ENCODE data around the gene PRRX1.

PRRX1 gene

DNA sequence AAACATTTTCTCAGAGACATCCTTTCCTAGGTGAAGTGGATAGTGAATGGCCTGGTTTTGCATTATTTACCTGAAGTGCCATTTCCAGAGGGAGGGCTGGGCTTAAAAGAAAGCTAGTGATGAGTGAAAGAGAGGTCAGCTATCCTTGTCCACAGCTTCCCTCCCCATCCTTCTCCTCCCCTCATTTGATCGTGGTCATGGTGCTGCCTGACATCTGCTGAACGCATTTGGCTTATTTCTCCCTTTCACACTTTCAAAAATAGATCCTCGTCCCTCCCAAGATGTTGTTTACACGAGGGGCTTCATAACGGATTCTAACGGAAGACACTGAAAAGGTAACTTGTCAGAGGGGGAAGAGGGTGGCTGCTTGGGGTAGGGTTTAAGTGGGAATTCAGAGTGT is 66.1 kb downstream of the PRRX1 start:
- no peak for TF ChIP-seq GATA1 (IDR thresholded peaks at IDR 0.05; ENCODE audit: low read depth, low read length)
- TF ChIP-seq POLR2A (IDR thresholded peaks at IDR 0.05; ENCODE audit: low read length) = no peak
- no peak for DNase-seq

- no peak for DNase-seq
- TF ChIP-seq GATA1 (IDR thresholded peaks at IDR 0.05; ENCODE audit: low read depth, low read length) = no peak
- no peak for TF ChIP-seq POLR2A (IDR thresholded peaks at IDR 0.05; ENCODE audit: low read length)
Observed at GRCh38 chr1:170730438-170730837, 66.5 kb downstream of the PRRX1 start.

GRCh38 chr1:170731566-170732251 is 67.8 kb downstream of the PRRX1 start:
- TF ChIP-seq GATA1 (IDR thresholded peaks at IDR 0.05; ENCODE audit: low read depth, low read length) (no peak), POLR2A (IDR thresholded peaks at IDR 0.05; ENCODE audit: low read length) (no peak)
- DNase-seq = no peak

DNA sequence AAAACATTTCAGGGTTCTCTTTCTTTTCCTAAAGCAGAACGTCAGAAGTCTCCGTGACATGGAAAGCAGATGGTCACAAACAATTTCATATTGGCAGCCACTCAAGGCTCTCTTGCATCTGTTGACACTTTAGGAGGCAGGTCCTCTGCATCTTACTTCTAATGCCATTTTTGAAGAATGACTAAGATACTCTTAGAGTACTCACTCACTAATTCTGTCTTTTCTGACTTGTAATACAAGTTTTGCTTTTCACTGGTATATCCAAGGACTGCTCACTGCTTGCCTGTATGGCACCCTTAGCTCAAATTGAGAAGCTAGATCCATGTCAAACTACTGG is 68.3 kb downstream of the PRRX1 start:
- DNase-seq = no peak
- no peak for TF ChIP-seq GATA1 (IDR thresholded peaks at IDR 0.05; ENCODE audit: low read depth, low read length)
- TF ChIP-seq POLR2A (IDR thresholded peaks at IDR 0.05; ENCODE audit: low read length) = no peak

- no peak for DNase-seq
- TF ChIP-seq POLR2A (IDR thresholded peaks at IDR 0.05; ENCODE audit: low read length) = no peak
- no peak for TF ChIP-seq GATA1 (IDR thresholded peaks at IDR 0.05; ENCODE audit: low read depth, low read length)
Observed at GRCh38 chr1:170734412-170735175, 70.7 kb downstream of the PRRX1 start.

DNA sequence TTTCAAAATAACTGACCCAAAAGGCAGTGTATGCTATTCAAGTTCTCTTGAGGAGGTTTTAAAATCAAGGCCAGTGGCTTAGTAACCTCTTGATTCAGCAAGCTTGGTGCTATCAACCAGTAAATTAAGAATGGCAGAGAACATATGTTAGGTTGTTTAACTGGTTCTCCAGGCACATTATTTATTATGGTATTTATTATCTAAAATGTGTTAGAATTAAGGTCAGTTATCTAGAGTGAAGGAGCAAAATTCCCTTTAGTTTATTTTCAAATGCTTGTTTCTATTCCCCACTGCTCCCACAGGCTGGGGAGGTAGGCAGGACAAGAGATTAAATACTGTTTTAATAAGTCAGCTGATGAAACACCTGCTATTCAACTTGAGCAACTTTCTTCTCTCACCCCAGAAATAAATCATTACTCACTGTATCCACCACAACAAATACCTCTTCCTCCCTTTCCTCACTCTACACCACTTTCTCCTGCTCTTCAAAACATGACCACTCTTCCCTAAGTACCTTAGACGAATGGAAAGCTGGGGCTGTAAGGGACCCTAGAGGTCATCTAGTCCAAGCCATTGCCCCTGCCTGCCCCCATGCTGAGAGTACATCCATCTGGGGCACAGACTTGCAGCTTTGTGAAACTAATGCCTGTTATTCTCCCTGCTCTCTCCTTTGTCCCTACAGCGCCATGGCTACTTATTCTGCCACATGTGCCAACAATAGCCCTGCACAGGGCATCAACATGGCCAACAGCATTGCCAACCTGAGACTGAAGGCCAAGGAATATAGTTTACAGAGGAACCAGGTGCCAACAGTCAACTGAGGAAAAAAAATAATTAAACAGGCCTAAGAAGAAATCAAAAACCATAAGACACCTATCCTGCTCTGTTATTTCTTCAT is 71.7 kb downstream of the PRRX1 start:
- no peak for TF ChIP-seq POLR2A (IDR thresholded peaks at IDR 0.05; ENCODE audit: low read length)
- no peak for TF ChIP-seq GATA1 (IDR thresholded peaks at IDR 0.05; ENCODE audit: low read depth, low read length)
- DNase-seq = no peak

GRCh38 chr1:170739803-170740202 is 75.9 kb downstream of the PRRX1 start:
- TF ChIP-seq POLR2A (IDR thresholded peaks at IDR 0.05; ENCODE audit: low read length) = no peak
- no peak for DNase-seq

- no peak for DNase-seq
- TF ChIP-seq POLR2A (IDR thresholded peaks at IDR 0.05; ENCODE audit: low read length) (no peak), GATA1 (IDR thresholded peaks at IDR 0.05; ENCODE audit: low read depth, low read length) (no peak)
Observed at GRCh38 chr1:170741678-170742077, 77.7 kb downstream of the PRRX1 start.

- TF ChIP-seq GATA1 (IDR thresholded peaks at IDR 0.05; ENCODE audit: low read depth, low read length) (no peak), POLR2A (IDR thresholded peaks at IDR 0.05; ENCODE audit: low read length) (no peak)
- no peak for DNase-seq
Observed at GRCh38 chr1:170742600-170742999, 78.7 kb downstream of the PRRX1 start.

DNA sequence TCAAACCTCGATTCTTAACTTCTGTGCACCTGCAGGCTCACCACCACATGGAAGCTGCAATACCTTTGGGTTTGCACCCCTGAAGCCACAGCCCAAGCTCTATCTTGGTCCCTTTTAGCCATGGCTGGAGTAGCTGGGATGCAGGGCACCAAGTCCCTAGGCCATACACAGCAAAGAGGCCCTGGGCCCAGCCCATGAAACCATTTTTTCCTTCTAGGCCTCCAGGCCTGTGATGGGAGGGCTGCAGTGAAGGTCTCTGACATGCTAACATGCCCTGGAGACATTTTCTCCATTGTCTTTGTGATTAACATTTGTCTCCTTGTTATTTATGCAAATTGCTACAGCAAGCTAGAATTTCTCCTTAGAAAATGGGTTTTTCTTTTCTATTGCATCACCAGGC is 79.2 kb downstream of the PRRX1 start:
- no peak for TF ChIP-seq POLR2A (IDR thresholded peaks at IDR 0.05; ENCODE audit: low read length)
- TF ChIP-seq GATA1 (IDR thresholded peaks at IDR 0.05; ENCODE audit: low read depth, low read length) = no peak

DNA sequence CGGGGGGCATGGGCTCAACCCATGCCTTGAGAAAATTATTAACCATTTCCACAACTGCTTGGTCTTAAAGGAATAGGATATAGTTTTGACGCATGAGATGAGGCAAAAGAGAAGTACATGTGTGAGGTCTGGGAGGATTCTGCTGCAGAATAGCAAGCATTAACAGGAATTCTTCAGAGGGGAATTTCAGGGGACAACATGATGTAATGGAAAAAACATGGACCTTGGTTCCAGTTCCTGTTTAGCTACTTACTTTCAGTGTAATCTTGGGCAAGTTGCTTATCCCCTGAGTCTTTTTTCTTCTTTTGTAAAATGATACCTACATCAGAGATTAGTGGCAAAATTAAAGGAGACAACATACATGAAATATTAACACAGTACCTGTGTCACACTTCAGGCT is 85.6 kb downstream of the PRRX1 start:
- TF ChIP-seq GATA1 (IDR thresholded peaks at IDR 0.05; ENCODE audit: low read depth, low read length) = no peak
- TF ChIP-seq POLR2A (IDR thresholded peaks at IDR 0.05; ENCODE audit: low read length) = no peak
- DNase-seq = no peak

More for the DNA sequence above, 79.2 kb downstream of the PRRX1 start:
- DNase-seq = no peak

DNA sequence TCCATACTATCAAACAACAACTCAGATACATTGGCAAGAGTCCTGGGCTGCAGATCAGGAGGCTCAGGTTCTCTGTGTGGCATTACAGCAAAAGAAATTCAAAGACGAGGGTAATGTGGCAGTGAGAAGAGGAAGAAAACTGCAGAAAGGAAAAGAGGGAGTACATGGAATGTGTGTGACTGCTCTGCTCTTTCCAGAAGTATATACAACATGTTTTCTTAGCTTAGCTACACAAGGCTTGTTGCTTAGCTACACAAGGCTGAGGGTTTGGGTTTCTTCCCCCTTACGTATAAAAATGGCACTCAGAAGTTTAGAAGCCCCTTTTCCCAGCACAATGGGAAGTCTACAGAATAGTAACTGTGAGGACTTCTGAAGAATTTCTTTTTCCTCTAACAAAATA is 86.0 kb downstream of the PRRX1 start:
- TF ChIP-seq GATA1 (IDR thresholded peaks at IDR 0.05; ENCODE audit: low read depth, low read length) = no peak
- TF ChIP-seq POLR2A (IDR thresholded peaks at IDR 0.05; ENCODE audit: low read length) = no peak

DNA sequence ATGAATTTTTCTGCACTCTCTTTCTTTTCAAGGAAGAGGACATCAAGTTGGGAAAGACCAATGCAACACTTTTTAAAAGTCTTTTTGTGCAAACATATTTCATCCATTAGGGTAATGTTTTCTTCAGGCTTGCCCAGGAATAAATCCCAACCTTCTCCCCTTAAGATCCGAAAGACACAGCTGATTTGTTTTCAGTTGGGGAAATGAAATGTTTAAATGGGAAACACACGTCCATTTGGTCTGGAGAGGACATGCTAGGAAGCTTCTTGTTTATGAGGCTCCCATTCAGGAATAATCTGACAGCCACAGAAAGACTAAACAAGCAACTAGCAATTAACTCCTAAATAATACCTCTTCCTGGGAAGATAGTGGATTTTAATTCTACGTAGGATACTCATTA is 91.9 kb downstream of the PRRX1 start:
- TF ChIP-seq GATA1 (IDR thresholded peaks at IDR 0.05; ENCODE audit: low read depth, low read length) (no peak), POLR2A (IDR thresholded peaks at IDR 0.05; ENCODE audit: low read length) (no peak)
- DNase-seq = no peak

More for the DNA sequence above, 86.0 kb downstream of the PRRX1 start:
- DNase-seq = no peak

- TF ChIP-seq POLR2A (IDR thresholded peaks at IDR 0.05; ENCODE audit: low read length) (no peak), GATA1 (IDR thresholded peaks at IDR 0.05; ENCODE audit: low read depth, low read length) (no peak)
- no peak for DNase-seq
Observed at GRCh38 chr1:170758992-170759391, 95.1 kb downstream of the PRRX1 start.

All from erythroblast (primary cell).